Naive thymus-derived CD4-positive, alpha-beta T cell (primary cell): ENCODE measurements around the gene PTPRR. TPM values are rescaled to one million over a fixed set of nuclear protein-coding genes. Genes with fewer than 3 reads are reported as not detected.

ENCODE experiments used
- ATAC-seq: fragments of 150-1000 bp; cut with Tn5 transposase; 2 replicates; pipeline ENCODE4 v1.10.0; 2021; ENCODE audit warnings: mild to moderate bottlenecking, moderate library complexity
- CTCF ChIA-PET: fragments of 350-600 bp; sonication (Branson Sonifier 250); formaldehyde crosslinking; loops from one replicate; lab custom pipeline; 2021; ENCODE audit warnings: antibody characterized with exemption; lab: Charles Lee
- POLR2A ChIA-PET: fragments of 350-600 bp; sonication (Branson Sonifier 250); formaldehyde crosslinking; loops from one replicate; lab custom pipeline; 2021; ENCODE audit warnings: antibody characterized with exemption, inconsistent platforms; lab: Charles Lee
- DNase-seq, 9 donors: peaks; one replicate each; pipeline versions ENCODE4 v3.0.0 to v3.0.0-alpha.2; 2020 to 2022; ENCODE audit warnings: mixed read lengths in 1 of 9
- H3K27ac ChIP-seq: one replicate; pipeline ENCODE4 v1.7.0; 2013; ENCODE audit warnings: mild to moderate bottlenecking, low read depth, low read length, moderate library complexity
- H3K27me3 ChIP-seq, 2 donors: one replicate each; pipeline ENCODE4 v1.7.0; 2013; ENCODE audit warnings: low read length in 2 of 2, mild to moderate bottlenecking in 2 of 2, moderate library complexity in 2 of 2; ENCODE audit not compliant: control insufficient read depth in 2 of 2, insufficient read depth in 2 of 2
- H3K36me3 ChIP-seq, 3 experiments: 1 replicate in 2 of 3; 2 replicates in 1 of 3; pipeline ENCODE4 v1.7.0; 2013; ENCODE audit warnings: low read length in 3 of 3, mild to moderate bottlenecking in 3 of 3, moderate library complexity in 1 of 3; ENCODE audit not compliant: insufficient read depth in 3 of 3, control insufficient read depth in 2 of 3
- H3K4me1 ChIP-seq, 2 donors: one replicate each; pipeline ENCODE4 v1.7.0; 2013; ENCODE audit warnings: low read length in 2 of 2, mild to moderate bottlenecking in 2 of 2, moderate library complexity in 1 of 2; ENCODE audit not compliant: control insufficient read depth in 2 of 2, insufficient read depth in 2 of 2
- H3K4me3 ChIP-seq: 2 replicates; pipeline ENCODE4 v1.7.0; 2013; ENCODE audit warnings: mild to moderate bottlenecking, low read length
- H3K9me3 ChIP-seq, 3 experiments: 1 replicate in 2 of 3; 2 replicates in 1 of 3; pipeline ENCODE4 v1.7.0; 2013; ENCODE audit warnings: low read length in 3 of 3; ENCODE audit not compliant: control insufficient read depth in 2 of 3
- H3K27ac Mint-ChIP-seq, 9 donors: one replicate each; pipeline ENCODE4 v1.8.0; 2020 to 2022; ENCODE audit warnings: mixed read lengths in 9 of 9, mild to moderate bottlenecking in 8 of 9, moderate library complexity in 5 of 9, inconsistent platforms in 2 of 9
- H3K27me3 Mint-ChIP-seq, 5 donors: one replicate each; pipeline ENCODE4 v1.8.0; 2021 to 2022; ENCODE audit warnings: mixed read lengths in 5 of 5, mild to moderate bottlenecking in 1 of 5
- H3K36me3 Mint-ChIP-seq, 5 donors: one replicate each; pipeline ENCODE4 v1.8.0; 2020 to 2022; ENCODE audit warnings: mixed read lengths in 5 of 5, mild to moderate bottlenecking in 3 of 5, inconsistent platforms in 1 of 5
- H3K4me1 Mint-ChIP-seq, 7 donors: one replicate each; pipeline ENCODE4 v1.8.0; 2020 to 2022; ENCODE audit warnings: mixed read lengths in 7 of 7, mild to moderate bottlenecking in 3 of 7, inconsistent platforms in 1 of 7
- H3K4me3 Mint-ChIP-seq, 10 donors: one replicate each; pipeline ENCODE4 v1.8.0; 2020 to 2022; ENCODE audit warnings: mild to moderate bottlenecking in 10 of 10, mixed read lengths in 10 of 10, moderate library complexity in 6 of 10, inconsistent platforms in 2 of 10
- H3K9me3 Mint-ChIP-seq, 11 donors: one replicate each; pipeline ENCODE4 v1.8.0; 2020 to 2022; ENCODE audit warnings: mixed read lengths in 11 of 11, mild to moderate bottlenecking in 4 of 11, inconsistent platforms in 1 of 11, moderate library complexity in 1 of 11
- intact Hi-C, 2 donors: fragments of 100-400 bp; cut with micrococcal nuclease; formaldehyde crosslinking; loops; one replicate each; pipeline ENCODE4 v1.15.1; 2023
- polyA plus RNA-seq, 2 donors: library from polyadenylated mRNA; unstranded; fragments of 300-500 nt; fragmentation: Illumina TruSeq; gene quantifications; one replicate each; pipeline ENCODE4 v1.2.3, GENCODE V29; 2021
- total RNA-seq, 6 experiments: library from RNA in 5 of 6; stranded (reverse) in 5 of 6; gene quantifications; 1 replicate in 5 of 6; 2 replicates in 1 of 6; pipeline ENCODE4 v1.2.3 and lab custom pipeline; 2021 to 2026

Gene PTPRR
- total and polyA plus RNA-seq, 7 experiments from 2014 or later = not detected

- intact Hi-C loops = no loop called here
- POLR2A ChIA-PET = no interaction called here
- CTCF ChIA-PET = no interaction called here
Observed at GRCh38 chr12:70706611-70707010, 213.9 kb downstream of the PTPRR start.

GRCh38 chr12:70698345-70698744, 222.2 kb downstream of the PTPRR start:
- no peaks in the 10 kb centered on the region for H3K27me3 ChIP-seq
- intact Hi-C loops = no loop called here
- no peak overlapping the region for H3K4me3 ChIP-seq
- no peak overlapping the region for H3K27ac ChIP-seq
- Mint-ChIP-seq H3K4me1 (peaks cover 0 to 3% (median 0%) of the 10 kb centered on the region in 7 donors), H3K27ac (no peak overlapping the region), H3K4me3 (no peak overlapping the region), H3K36me3 (no peaks in the 10 kb centered on the region), H3K27me3 (peaks cover 3 to 18% (median 9%) of the 10 kb centered on the region in 5 donors), H3K9me3 (no peaks in the 10 kb centered on the region)
- ChIA-PET POLR2A (no interaction called here), CTCF (no interaction called here)
- no peaks in the 10 kb centered on the region for H3K36me3 ChIP-seq
- no peak for ATAC-seq
- no peaks in the 10 kb centered on the region for H3K4me1 ChIP-seq
- H3K9me3 ChIP-seq = no peaks in the 10 kb centered on the region
- DNase-seq = no peak

More at GRCh38 chr12:70706611-70707010, 213.9 kb downstream of the PTPRR start:
- Histone ChIP-seq H3K4me3 (no peak overlapping the region), H3K9me3 (no peaks in the 10 kb centered on the region), H3K27ac (no peak overlapping the region), H3K27me3 (peaks cover 0 to 5% of the 10 kb centered on the region in 2 donors), H3K4me1 (no peaks in the 10 kb centered on the region), H3K36me3 (no peaks in the 10 kb centered on the region)
- ATAC-seq = no peak
- Mint-ChIP-seq H3K27ac (no peak overlapping the region), H3K27me3 (peaks cover 0 to 39% (median 18%) of the 10 kb centered on the region in 5 donors), H3K4me3 (no peak overlapping the region), H3K36me3 (no peaks in the 10 kb centered on the region), H3K9me3 (peaks cover 0 to 4% (median 0%) of the 10 kb centered on the region in 11 donors), H3K4me1 (no peaks in the 10 kb centered on the region)
- DNase-seq = no peak

GRCh38 chr12:70695361-70696023, 225.0 kb downstream of the PTPRR start:
- H3K36me3 ChIP-seq = no peaks in the 10 kb centered on the region
- no peak overlapping the region for H3K4me3 ChIP-seq
- Mint-ChIP-seq H3K4me1 (peaks cover 0 to 3% (median 0%) of the 10 kb centered on the region in 7 donors), H3K36me3 (no peaks in the 10 kb centered on the region), H3K27ac (no peak overlapping the region), H3K4me3 (no peak overlapping the region), H3K27me3 (peaks cover 3 to 11% (median 5%) of the 10 kb centered on the region in 5 donors), H3K9me3 (peaks cover 0 to 2% (median 0%) of the 10 kb centered on the region in 11 donors)
- H3K4me1 ChIP-seq = no peaks in the 10 kb centered on the region
- ATAC-seq = no peak
- no peaks in the 10 kb centered on the region for H3K9me3 ChIP-seq
- DNase-seq = no peak
- CTCF ChIA-PET = interaction anchor here (0.7 kb wide), 1 partner anchor 816 kb away, joined by 3 read pairs; no protein-coding TSS in a partner anchor
- POLR2A ChIA-PET = no interaction called here
- no peak overlapping the region for H3K27ac ChIP-seq
- intact Hi-C loops = no loop called here
- H3K27me3 ChIP-seq = no peaks in the 10 kb centered on the region

- H3K27ac Mint-ChIP-seq = no peak overlapping the region
- CTCF ChIA-PET = no interaction called here
- H3K27ac ChIP-seq = no peak overlapping the region
Observed at GRCh38 chr12:70692681-70693288, 227.8 kb downstream of the PTPRR start.

GRCh38 chr12:70691018-70691672, 229.4 kb downstream of the PTPRR start:
- H3K9me3 ChIP-seq = no peaks in the 10 kb centered on the region
- no peaks in the 10 kb centered on the region for H3K4me1 ChIP-seq
- Mint-ChIP-seq H3K4me1 (peaks cover 0 to 3% (median 0%) of the 10 kb centered on the region in 7 donors), H3K27ac (no peak overlapping the region), H3K4me3 (no peak overlapping the region), H3K27me3 (peaks cover 0 to 8% (median 0%) of the 10 kb centered on the region in 5 donors), H3K36me3 (no peaks in the 10 kb centered on the region), H3K9me3 (peaks cover 0 to 2% (median 0%) of the 10 kb centered on the region in 11 donors)
- no peak overlapping the region for H3K4me3 ChIP-seq
- DNase-seq (no peak), ATAC-seq (no peak)
- intact Hi-C loops = no loop called here
- H3K36me3 ChIP-seq = no peaks in the 10 kb centered on the region
- ChIA-PET CTCF (no interaction called here), POLR2A (no interaction called here)
- H3K27ac ChIP-seq = no peak overlapping the region
- peaks cover 0 to under 1% of the 10 kb centered on the region in 2 donors for H3K27me3 ChIP-seq

More at GRCh38 chr12:70692681-70693288, 227.8 kb downstream of the PTPRR start:
- Histone ChIP-seq H3K4me3 (no peak overlapping the region), H3K4me1 (no peaks in the 10 kb centered on the region), H3K27me3 (no peaks in the 10 kb centered on the region), H3K36me3 (no peaks in the 10 kb centered on the region), H3K9me3 (no peaks in the 10 kb centered on the region)
- Mint-ChIP-seq H3K9me3 (peaks cover 0 to 2% (median 0%) of the 10 kb centered on the region in 11 donors), H3K36me3 (no peaks in the 10 kb centered on the region), H3K4me1 (peaks cover 0 to 3% (median 0%) of the 10 kb centered on the region in 7 donors), H3K27me3 (peaks cover 0 to 8% (median 3%) of the 10 kb centered on the region in 5 donors), H3K4me3 (no peak overlapping the region)
- POLR2A ChIA-PET = no interaction called here
- ATAC-seq (no peak), DNase-seq (no peak)
- intact Hi-C loops = no loop called here

- Mint-ChIP-seq H3K9me3 (peaks cover 0 to 2% (median 0%) of the 10 kb centered on the region in 11 donors), H3K36me3 (no peaks in the 10 kb centered on the region), H3K27me3 (peaks cover 0 to 17% (median 12%) of the 10 kb centered on the region in 5 donors), H3K4me1 (no peaks in the 10 kb centered on the region), H3K4me3 (no peak overlapping the region), H3K27ac (no peak overlapping the region)
- H3K4me3 ChIP-seq = no peak overlapping the region
- DNase-seq = no peak
- peaks cover 0 to 3% of the 10 kb centered on the region in 2 donors for H3K27me3 ChIP-seq
- no peak overlapping the region for H3K27ac ChIP-seq
- no peak for ATAC-seq
- intact Hi-C loops = no loop called here
- POLR2A ChIA-PET = no interaction called here
- CTCF ChIA-PET = interaction anchor here (0.6 kb wide), 1 partner anchor 35 kb away, joined by 6 read pairs; no protein-coding TSS in a partner anchor
- no peaks in the 10 kb centered on the region for H3K9me3 ChIP-seq
- H3K4me1 ChIP-seq = no peaks in the 10 kb centered on the region
- no peaks in the 10 kb centered on the region for H3K36me3 ChIP-seq
Observed at GRCh38 chr12:70686907-70687306, 233.6 kb downstream of the PTPRR start.
